GM12878 (cell line): Measurements from ENCODE around the gene ALDH1A3. TPM values are rescaled to one million over a fixed set of nuclear protein-coding genes. Genes with fewer than 3 reads are reported as not detected.

Source experiments
- BCL11A ChIP-seq: IDR thresholded peaks from 2 replicates; pipeline ENCODE4 v1.6.1; 2011; ENCODE audit warnings: low read depth, low read length
- E2F4 ChIP-seq: IDR thresholded peaks from 2 replicates; pipeline ENCODE4 v1.6.1; 2012; ENCODE audit warnings: low read depth, low read length, improper control_type of control experiment
- EGR1 ChIP-seq, 2 experiments: IDR thresholded peaks; 1 replicate in 1 of 2; 2 replicates in 1 of 2; pipeline ENCODE4 v1.6.1; 2011 to 2012; ENCODE audit warnings: low read depth in 2 of 2, low read length in 2 of 2, borderline replicate concordance in 1 of 2, mild to moderate bottlenecking in 1 of 2, moderate library complexity in 1 of 2
- ELK1 ChIP-seq: IDR thresholded peaks from 2 replicates; pipeline ENCODE4 v1.6.1; 2012; ENCODE audit warnings: low read depth, low read length, improper control_type of control experiment
- EZH2 ChIP-seq: IDR thresholded peaks from 2 replicates; pipeline ENCODE4 v1.6.1; 2012; ENCODE audit warnings: low read depth, mild to moderate bottlenecking, control low read depth, inconsistent platforms, low read length, borderline replicate concordance; ENCODE audit not compliant: control insufficient read depth
- GABPA ChIP-seq: IDR thresholded peaks from 2 replicates; pipeline ENCODE4 v1.6.1; 2014; ENCODE audit warnings: antibody characterized with exemption, low read depth, mild to moderate bottlenecking, inconsistent platforms
- HDGF ChIP-seq: fragments of 450-650 bp; IDR thresholded peaks from 2 replicates; pipeline ENCODE4 v1.6.1; 2016; ENCODE audit warnings: antibody characterized with exemption
- IKZF1 ChIP-seq: fragments of 450-650 bp; conservative IDR thresholded peaks from 2 replicates; pipeline ENCODE4 v1.6.1; 2017; ENCODE audit warnings: antibody characterized with exemption, mild to moderate bottlenecking
- JUNB ChIP-seq: IDR thresholded peaks from 2 replicates; pipeline ENCODE4 v1.6.1; 2016; ENCODE audit warnings: antibody characterized with exemption, mild to moderate bottlenecking
- NFIC ChIP-seq: IDR thresholded peaks from 2 replicates; pipeline ENCODE4 v1.6.1; 2012; ENCODE audit warnings: low read depth, mild to moderate bottlenecking, inconsistent platforms, low read length, moderate library complexity
- NFXL1 ChIP-seq: fragments of 450-650 bp; IDR thresholded peaks from 2 replicates; pipeline ENCODE4 v1.6.1; 2017; ENCODE audit warnings: antibody characterized with exemption, mild to moderate bottlenecking, borderline replicate concordance
- NR2C1 ChIP-seq: fragments of 450-650 bp; IDR thresholded peaks from 2 replicates; pipeline ENCODE4 v1.6.1; 2017; ENCODE audit warnings: antibody characterized with exemption, mild to moderate bottlenecking, moderate library complexity
- PBX3 ChIP-seq: IDR thresholded peaks from 2 replicates; pipeline ENCODE4 v1.6.1; 2011; ENCODE audit warnings: mild to moderate bottlenecking, low read depth, low read length, moderate library complexity; ENCODE audit not compliant: insufficient replicate concordance
- POLR2AphosphoS5 ChIP-seq: IDR thresholded peaks from 2 replicates; pipeline ENCODE4 v1.6.1; 2011; ENCODE audit warnings: mild to moderate bottlenecking, low read length, inconsistent platforms
- RAD51 ChIP-seq: fragments of 450-650 bp; IDR thresholded peaks from 2 replicates; pipeline ENCODE4 v1.6.1; 2016; ENCODE audit warnings: moderate library complexity, mild to moderate bottlenecking, inconsistent platforms
- RB1 ChIP-seq: fragments of 450-650 bp; formaldehyde crosslinking; IDR thresholded peaks from 2 replicates; pipeline ENCODE4 v1.6.1; 2017; ENCODE audit warnings: mild to moderate bottlenecking, borderline replicate concordance
- RFX5 ChIP-seq: IDR thresholded peaks from 2 replicates; pipeline ENCODE4 v1.6.1; 2011; ENCODE audit warnings: low read depth, low read length, improper control_type of control experiment
- SMARCA5 ChIP-seq: fragments of 450-650 bp; IDR thresholded peaks from 2 replicates; pipeline ENCODE4 v1.6.1; 2017; ENCODE audit warnings: mild to moderate bottlenecking
- SMC3 ChIP-seq: IDR thresholded peaks from 2 replicates; pipeline ENCODE4 v1.6.1; 2011; ENCODE audit warnings: low read length, improper control_type of control experiment, borderline replicate concordance
- SPI1 ChIP-seq: IDR thresholded peaks from 2 replicates; pipeline ENCODE4 v1.6.1; 2011; ENCODE audit warnings: low read depth, mild to moderate bottlenecking, low read length, moderate library complexity, borderline replicate concordance; ENCODE audit not compliant: insufficient read depth
- STAT3 ChIP-seq: IDR thresholded peaks from 2 replicates; pipeline ENCODE4 v1.6.1; 2011; ENCODE audit warnings: low read depth, low read length, improper control_type of control experiment
- WRNIP1 ChIP-seq: IDR thresholded peaks from 2 replicates; pipeline ENCODE4 v1.6.1; 2011; ENCODE audit warnings: low read depth, low read length, improper control_type of control experiment, borderline replicate concordance
- ZNF687 ChIP-seq: fragments of 450-650 bp; IDR thresholded peaks from 2 replicates; pipeline ENCODE4 v1.6.1; 2017; ENCODE audit warnings: mild to moderate bottlenecking, moderate library complexity
- polyA plus RNA-seq, 11 experiments: library from polyadenylated mRNA; depleted of rRNA in 4 of 11; unstranded in 6 of 11; stranded (reverse) in 5 of 11; fragments of >200 nt; fragmentation: Nextera tagmentation in 4 of 11; fragmentation: Illumina TruSeq in 1 of 11; extraction: Ambion mirVana in 4 of 11; extraction: Trizol in 1 of 11; gene quantifications; 1 replicate in 1 of 11; 2 replicates in 10 of 11; pipeline versions ENCODE4 v1.2.1 to v1.2.3, GENCODE V29; 2011 to 2016; ENCODE audit warnings: inconsistent platforms in 2 of 11, missing spikeins in 2 of 11, low read depth in 1 of 11
- total RNA-seq, 4 experiments: library from RNA; depleted of rRNA in 3 of 4; stranded (reverse); fragments of >200 nt in 3 of 4; fragmentation: Illumina TruSeq in 1 of 4; extraction: Trizol in 1 of 4; gene quantifications; 2 replicates each; pipeline versions ENCODE4 v1.2.1 to v1.2.3, GENCODE V29; 2013 to 2021

The ALDH1A3 gene
- total and polyA plus RNA-seq, 10 of the 15 experiments (the other 5 are each of a cell fraction or from before 2014, with no cell fraction given): 0.06 to 0.69 (median 0.18) TPM

- no peak for TF ChIP-seq PBX3
- TF ChIP-seq RAD51: no peak
- no peak for TF ChIP-seq RFX5
- TF ChIP-seq STAT3: no peak
- TF ChIP-seq IKZF1: peak; percentile 42; the same call in 1 of the 2 replicates
- TF ChIP-seq SMC3: peak; percentile 16; the same call in 1 of the 2 replicates
- TF ChIP-seq SMARCA5: no peak
- TF ChIP-seq ZNF687: peak; percentile 57; the same call in 1 of the 2 replicates
- no peak for TF ChIP-seq JUNB
- no peak for TF ChIP-seq ELK1
- no peak for TF ChIP-seq EGR1 (IDR thresholded peaks at IDR 0.05; ENCODE audit: borderline replicate concordance in 1 of 2, low read depth in 2 of 2, low read length in 2 of 2)
- no peak for TF ChIP-seq POLR2AphosphoS5
- no peak for TF ChIP-seq SPI1
- TF ChIP-seq E2F4: no peak
- TF ChIP-seq RB1: no peak
- no peak for TF ChIP-seq BCL11A
- no peak for TF ChIP-seq EZH2
- no peak for TF ChIP-seq NFXL1
- no peak for TF ChIP-seq WRNIP1
- no peak for TF ChIP-seq NR2C1
- TF ChIP-seq NFIC: no peak
- TF ChIP-seq GABPA: no peak
- no peak for TF ChIP-seq HDGF
These were observed 30.4 kb upstream of the ALDH1A3 start (continued) for GRCh38 chr15:100849021-100849854.
